Stomach (tissue), 4 donors: ENCODE measurements around the gene CHTF8.

Experiments
- EP300 ChIP-seq: sonication (generic); formaldehyde crosslinking; IDR thresholded peaks from one replicate; pipeline ENCODE4 v1.6.1; 2017; ENCODE audit warnings: antibody characterized with exemption
- POLR2A ChIP-seq, 4 donors: fragments of 450-650 bp; IDR thresholded peaks; one replicate each; pipeline ENCODE4 v1.6.1; 2016; ENCODE audit warnings: antibody characterized with exemption in 4 of 4, control low read depth in 2 of 4, mild to moderate bottlenecking in 1 of 4, moderate library complexity in 1 of 4

DNA sequence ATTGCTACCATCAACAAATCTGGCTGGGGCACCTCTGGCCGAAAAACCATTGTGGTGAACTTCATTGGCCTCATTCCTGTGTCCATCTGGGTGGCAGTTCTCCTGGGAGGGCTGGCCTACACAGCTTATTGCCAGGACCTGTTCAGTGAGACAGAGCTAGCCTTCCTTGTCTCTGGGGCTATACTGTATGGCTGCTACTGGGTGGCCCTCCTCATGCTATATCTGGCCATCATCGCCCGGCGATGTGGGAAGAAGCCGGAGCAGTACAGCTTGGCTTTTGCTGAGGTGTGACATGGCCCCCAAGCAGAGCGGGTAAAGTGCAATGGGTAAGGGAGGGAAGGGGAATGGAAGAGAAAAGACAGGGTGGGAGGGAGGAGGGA is 17.4 kb downstream of the CHTF8 start:
- TF ChIP-seq EP300 (no peak), POLR2A (IDR thresholded peaks at IDR 0.05) (no peak)
